K562 (cell line): ENCODE data around the gene SPAG16. TPM values are rescaled to one million over a fixed set of nuclear protein-coding genes. Genes with fewer than 3 reads are reported as not detected.
A peak's percentile ranks its signal among the peaks of the same experiment; 100 is the strongest.

Experiments used
- ATAC-seq: fragments of 200-7000 bp; cut with Tn5 transposase; 3 replicates; pipeline ENCODE4 v1.9.1; 2020; ENCODE audit warnings: moderate library complexity
- BruUV-seq: library from RNA; stranded (reverse); fragments of 400-500 nt; replicated peaks from 2 replicates; lab custom pipeline; 2021; lab: Mats Ljungman, UMichigan
- CTCF ChIA-PET: fragments of 300-600 bp; formaldehyde crosslinking; extraction: SDS; loops from one replicate; lab custom pipeline; 2021; ENCODE audit warnings: low intra/inter-chr PET ratio; lab: Yijun Ruan, JAX
- POLR2A ChIA-PET: fragments of 300-600, 350-650 bp; sonication (Branson Sonifier 250); formaldehyde crosslinking; extraction: SDS; loops from one replicate; lab custom pipeline; 2021; ENCODE audit warnings: antibody characterized with exemption, inconsistent platforms; lab: Yijun Ruan, JAX
- DNase-seq, 4 experiments: peaks; one replicate each; pipeline versions ENCODE4 v3.0.0 to v3.0.0-alpha.2; 2011 to 2018; ENCODE audit warnings: low spot score in 3 of 4, mixed read lengths in 3 of 4; ENCODE audit errors: extremely low read depth in 1 of 4
- FAIRE-seq: peaks from 2 replicates; lab custom pipeline; 2011; peaks lifted over from hg19 to GRCh38; lab: Jason Lieb, UNC
- H2AFZ ChIP-seq: 2 replicates; pipeline ENCODE4 v1.6.0; 2011; ENCODE audit warnings: low read depth, low read length, control low read depth, inconsistent platforms
- H3K27ac ChIP-seq: fragments of 200-600 bp; 3 replicates; pipeline ENCODE4 v1.8.0; 2011; ENCODE audit warnings: low read depth, mild to moderate bottlenecking, control low read depth, inconsistent platforms, low read length, moderate library complexity, mixed read lengths; ENCODE audit errors: extremely low read depth
- H3K27me3 ChIP-seq, 2 experiments: fragments of 300-600 bp in 1 of 2; 2 replicates in 1 of 2; 3 replicates in 1 of 2; pipeline versions ENCODE4 v1.6.0 to v1.8.0; 2011; ENCODE audit warnings: inconsistent platforms in 2 of 2, low read length in 2 of 2, mild to moderate bottlenecking in 1 of 2, mixed read lengths in 1 of 2, moderate library complexity in 1 of 2; ENCODE audit not compliant: control insufficient read depth in 2 of 2, insufficient read depth in 2 of 2
- H3K36me3 ChIP-seq: fragments of 300-600 bp; 3 replicates; pipeline ENCODE4 v1.8.0; 2011; ENCODE audit warnings: mild to moderate bottlenecking, low read length, inconsistent platforms; ENCODE audit not compliant: control insufficient read depth, insufficient read depth
- H3K4me1 ChIP-seq, 2 experiments: fragments of 200-600 bp in 1 of 2; replicated peaks in 1 of 2; 2 replicates in 1 of 2; 3 replicates in 1 of 2; pipeline versions ENCODE4 v1.5.1 to v1.8.0; 2011; ENCODE audit warnings: inconsistent platforms in 2 of 2, low read length in 2 of 2, mild to moderate bottlenecking in 1 of 2, mixed read lengths in 1 of 2, moderate library complexity in 1 of 2; ENCODE audit not compliant: control insufficient read depth in 2 of 2, insufficient read depth in 2 of 2
- H3K4me2 ChIP-seq: 2 replicates; pipeline ENCODE4 v1.6.1; 2011; ENCODE audit warnings: low read length, control low read depth, inconsistent platforms, mixed read lengths; ENCODE audit not compliant: insufficient read depth
- H3K4me3 ChIP-seq: fragments of 200-600 bp; sonication (generic), shearing (Covaris generic); 2 replicates; pipeline ENCODE4 v1.5.1; 2016; ENCODE audit warnings: control low read depth, inconsistent platforms
- H3K79me2 ChIP-seq: fragments of 200-600 bp; 3 replicates; pipeline ENCODE4 v1.8.0; 2011; ENCODE audit warnings: low read length, inconsistent platforms; ENCODE audit not compliant: control insufficient read depth, insufficient read depth
- H3K9ac ChIP-seq, 2 experiments: 2 replicates each; pipeline versions ENCODE4 v1.6.0 to v1.6.1; 2011; ENCODE audit warnings: low read depth in 2 of 2, low read length in 2 of 2, control low read depth in 1 of 2, inconsistent platforms in 1 of 2, mild to moderate bottlenecking in 1 of 2, mixed read lengths in 1 of 2; ENCODE audit not compliant: insufficient read depth in 1 of 2
- H3K9me1 ChIP-seq: one replicate; pipeline ENCODE4 v1.6.0; 2011; ENCODE audit warnings: inconsistent platforms, mild to moderate bottlenecking, low read length, moderate library complexity; ENCODE audit not compliant: control insufficient read depth, insufficient read depth
- H3K9me3 ChIP-seq: replicated peaks from 2 replicates; pipeline ENCODE4 v1.5.1; 2011; ENCODE audit warnings: low read depth, low read length, inconsistent platforms; ENCODE audit not compliant: control insufficient read depth, insufficient read depth
- H4K20me1 ChIP-seq: replicated peaks from 2 replicates; pipeline ENCODE4 v1.6.1; 2011; ENCODE audit warnings: low read length, inconsistent platforms, mixed read lengths; ENCODE audit not compliant: control insufficient read depth, insufficient read depth
- ATF6 ChIP-seq: sonication (generic); formaldehyde crosslinking; IDR thresholded peaks from 2 replicates; pipeline ENCODE4 v1.4.0; 2020; ENCODE audit warnings: mild to moderate bottlenecking, missing genetic modification reagents
- CTBP1 ChIP-seq: fragments of 450-650 bp; IDR thresholded peaks from 2 replicates; pipeline ENCODE4 v1.6.1; 2016; ENCODE audit warnings: borderline replicate concordance
- DIDO1 ChIP-seq: fragments of 450-650 bp; IDR thresholded peaks from 2 replicates; pipeline ENCODE4 v1.6.1; 2016; ENCODE audit warnings: low read depth, missing biosample characterization, missing genetic modification characterization
- ZFP36 ChIP-seq: fragments of 150-350 bp; IDR thresholded peaks from 2 replicates; pipeline ENCODE4 v1.6.1; 2018; ENCODE audit warnings: low read length, low read depth; ENCODE audit not compliant: partially characterized antibody
- ZNF146 ChIP-seq: IDR thresholded peaks from one replicate; pipeline ENCODE4 v1.6.1; 2018; ENCODE audit warnings: missing compliant biosample characterization; ENCODE audit not compliant: unreplicated experiment
- ZNF764 ChIP-seq: fragments of 250-450 bp; sonication (Bioruptor Pico); IDR thresholded peaks from 2 replicates; pipeline ENCODE4 v1.4.0; 2020; ENCODE audit warnings: low read depth, mild to moderate bottlenecking, moderate library complexity
- WGBS: fragments of 100-300 bp; shearing (Covaris generic); methylation state at CpG from one replicate; pipeline ENCODE4 v1.1.6; 2016; ENCODE audit warnings: low coverage, mixed read lengths; ENCODE audit not compliant: insufficient coverage; ENCODE audit errors: missing lambda C conversion rate; 5-methylcytosine and 5-hydroxymethylcytosine counted together
- in situ Hi-C: fragments of 300-500 bp; cut with MboI; formaldehyde crosslinking; loops from 4 replicates; pipeline ENCODE4 v1.15.0; 2018; ENCODE audit warnings: inconsistent platforms, mixed read lengths
- intact Hi-C: fragments of 100-400 bp; cut with micrococcal nuclease; formaldehyde crosslinking; loops from 2 replicates; pipeline ENCODE4 v1.14.2; 2022
- polyA plus RNA-seq, 8 experiments: library from polyadenylated mRNA; depleted of rRNA in 4 of 8; stranded (reverse) in 5 of 8; unstranded in 3 of 8; fragments of >200 nt; fragmentation: Nextera tagmentation in 2 of 8; fragmentation: Illumina TruSeq in 1 of 8; extraction: Ambion mirVana in 2 of 8; extraction: Trizol in 1 of 8; gene quantifications; 2 replicates each; pipeline versions ENCODE4 v1.2.1 to v1.2.3, GENCODE V29; 2011 to 2014; ENCODE audit warnings: inconsistent platforms in 1 of 8, missing spikeins in 1 of 8
- total RNA-seq, 7 experiments: library from RNA; depleted of rRNA in 6 of 7; stranded (reverse); fragments of >200 nt in 6 of 7; fragmentation: Illumina TruSeq in 2 of 7; extraction: Trizol in 2 of 7; gene quantifications; 2 replicates each; pipeline versions ENCODE4 v1.2.1 to v1.2.3, GENCODE V29; 2011 to 2021; ENCODE audit warnings: low replicate concordance in 1 of 7

The SPAG16 gene
- total and polyA plus RNA-seq, 9 of the 15 experiments (the other 6 are each of a cell fraction or from before 2014, with no cell fraction given): 0.98 to 5.9 (median 3.5) TPM

- CTCF ChIA-PET: no interaction called here
- TF ChIP-seq DIDO1 (tag) (no peak), CTBP1 (no peak), ZNF764 (no peak), ZNF146 (CRISPR knock-in tag) (no peak)
These were observed 216.6 kb downstream of the SPAG16 start for GRCh38 chr2:213500881-213501280.

GRCh38 chr2:213524164-213524563 lies 239.9 kb downstream of the SPAG16 start:
- POLR2A ChIA-PET: no interaction called here

More at GRCh38 chr2:213500881-213501280, 216.6 kb downstream of the SPAG16 start:
- no peak overlapping the region for H3K4me3 ChIP-seq
- WGBS: 0% methylated on average over 1 of the region's 1 CpG
- no peaks in the 10 kb centered on the region for H3K4me1 ChIP-seq
- H3K36me3 ChIP-seq: no peaks in the 10 kb centered on the region
- POLR2A ChIA-PET: no interaction called here
- H3K4me2 ChIP-seq: no peak overlapping the region
- ATAC-seq: no peak
- no peaks in the 10 kb centered on the region for H3K27me3 ChIP-seq
- BruUV-seq: no TSS peak
- DNase-seq: no peak
- no peak overlapping the region for H3K9ac ChIP-seq
- no peaks in the 10 kb centered on the region for H3K9me1 ChIP-seq
- no peak overlapping the region for H2AFZ ChIP-seq
- no peaks in the 10 kb centered on the region for H3K9me3 ChIP-seq
- in situ Hi-C loops (no loop called here), intact Hi-C loops (no loop called here)
- H4K20me1 ChIP-seq: no peaks in the 10 kb centered on the region
- H3K79me2 ChIP-seq: no peaks in the 10 kb centered on the region
- no peak for FAIRE-seq
- H3K27ac ChIP-seq: no peak overlapping the region

More at GRCh38 chr2:213524164-213524563, 239.9 kb downstream of the SPAG16 start:
- Histone ChIP-seq H3K79me2 (no peaks in the 10 kb centered on the region), H3K27me3 (no peaks in the 10 kb centered on the region), H3K9ac (no peak overlapping the region), H3K9me1 (no peaks in the 10 kb centered on the region), H2AFZ (no peak overlapping the region), H3K4me1 (no peaks in the 10 kb centered on the region), H3K36me3 (no peaks in the 10 kb centered on the region), H4K20me1 (no peaks in the 10 kb centered on the region), H3K9me3 (0 out of 2 replicates have a peak, but pooled peaks cover 2% of the 10 kb centered on the region), H3K27ac (no peak overlapping the region), H3K4me2 (no peak overlapping the region), H3K4me3 (no peak overlapping the region)
- TF ChIP-seq ATF6: no peak
- peak; percentile 9 for TF ChIP-seq ZFP36
- no peak for DNase-seq
- in situ Hi-C loops: no loop called here
- no peak for ATAC-seq
- FAIRE-seq: no peak
- BruUV-seq: no TSS peak
- intact Hi-C loops: no loop called here
- CTCF ChIA-PET: no interaction called here
